HL-60 (cell line): ENCODE measurements around the gene FAIM.
"Not testable (repeated sequence)": the region's sequence is repeated elsewhere in the genome, so short reads cannot be mapped to it uniquely, and the experiment has no call there.

Experiments used
- REST ChIP-seq: IDR thresholded peaks from 2 replicates; pipeline ENCODE4 v1.6.1; 2012; ENCODE audit warnings: low read depth; ENCODE audit not compliant: insufficient replicate concordance
- SPI1 ChIP-seq: IDR thresholded peaks from 2 replicates; pipeline ENCODE4 v1.6.1; 2012; ENCODE audit warnings: low read depth, mild to moderate bottlenecking, borderline replicate concordance
- TF ChIP-seq, protein P1 (sequence below): IDR thresholded peaks from one replicate; pipeline ENCODE4 v1.5.1; 2011; ENCODE audit warnings: low read length, control low read depth, inconsistent platforms; ENCODE audit not compliant: insufficient read depth

- TF ChIP-seq, protein P1, sequence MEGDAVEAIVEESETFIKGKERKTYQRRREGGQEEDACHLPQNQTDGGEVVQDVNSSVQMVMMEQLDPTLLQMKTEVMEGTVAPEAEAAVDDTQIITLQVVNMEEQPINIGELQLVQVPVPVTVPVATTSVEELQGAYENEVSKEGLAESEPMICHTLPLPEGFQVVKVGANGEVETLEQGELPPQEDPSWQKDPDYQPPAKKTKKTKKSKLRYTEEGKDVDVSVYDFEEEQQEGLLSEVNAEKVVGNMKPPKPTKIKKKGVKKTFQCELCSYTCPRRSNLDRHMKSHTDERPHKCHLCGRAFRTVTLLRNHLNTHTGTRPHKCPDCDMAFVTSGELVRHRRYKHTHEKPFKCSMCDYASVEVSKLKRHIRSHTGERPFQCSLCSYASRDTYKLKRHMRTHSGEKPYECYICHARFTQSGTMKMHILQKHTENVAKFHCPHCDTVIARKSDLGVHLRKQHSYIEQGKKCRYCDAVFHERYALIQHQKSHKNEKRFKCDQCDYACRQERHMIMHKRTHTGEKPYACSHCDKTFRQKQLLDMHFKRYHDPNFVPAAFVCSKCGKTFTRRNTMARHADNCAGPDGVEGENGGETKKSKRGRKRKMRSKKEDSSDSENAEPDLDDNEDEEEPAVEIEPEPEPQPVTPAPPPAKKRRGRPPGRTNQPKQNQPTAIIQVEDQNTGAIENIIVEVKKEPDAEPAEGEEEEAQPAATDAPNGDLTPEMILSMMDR: not testable (repeated sequence)
- not testable (repeated sequence) for TF ChIP-seq REST, SPI1
Measured at GRCh38 chr3:138562902-138563301, 45.7 kb upstream of the FAIM start.
